Right forelimb (tissue), 1 donor: ENCODE data around the gene MTG2.

Experiments
- DNase-seq: peaks from one replicate; pipeline ENCODE4 v3.0.0-alpha.2; 2018

The MTG2 gene

DNA sequence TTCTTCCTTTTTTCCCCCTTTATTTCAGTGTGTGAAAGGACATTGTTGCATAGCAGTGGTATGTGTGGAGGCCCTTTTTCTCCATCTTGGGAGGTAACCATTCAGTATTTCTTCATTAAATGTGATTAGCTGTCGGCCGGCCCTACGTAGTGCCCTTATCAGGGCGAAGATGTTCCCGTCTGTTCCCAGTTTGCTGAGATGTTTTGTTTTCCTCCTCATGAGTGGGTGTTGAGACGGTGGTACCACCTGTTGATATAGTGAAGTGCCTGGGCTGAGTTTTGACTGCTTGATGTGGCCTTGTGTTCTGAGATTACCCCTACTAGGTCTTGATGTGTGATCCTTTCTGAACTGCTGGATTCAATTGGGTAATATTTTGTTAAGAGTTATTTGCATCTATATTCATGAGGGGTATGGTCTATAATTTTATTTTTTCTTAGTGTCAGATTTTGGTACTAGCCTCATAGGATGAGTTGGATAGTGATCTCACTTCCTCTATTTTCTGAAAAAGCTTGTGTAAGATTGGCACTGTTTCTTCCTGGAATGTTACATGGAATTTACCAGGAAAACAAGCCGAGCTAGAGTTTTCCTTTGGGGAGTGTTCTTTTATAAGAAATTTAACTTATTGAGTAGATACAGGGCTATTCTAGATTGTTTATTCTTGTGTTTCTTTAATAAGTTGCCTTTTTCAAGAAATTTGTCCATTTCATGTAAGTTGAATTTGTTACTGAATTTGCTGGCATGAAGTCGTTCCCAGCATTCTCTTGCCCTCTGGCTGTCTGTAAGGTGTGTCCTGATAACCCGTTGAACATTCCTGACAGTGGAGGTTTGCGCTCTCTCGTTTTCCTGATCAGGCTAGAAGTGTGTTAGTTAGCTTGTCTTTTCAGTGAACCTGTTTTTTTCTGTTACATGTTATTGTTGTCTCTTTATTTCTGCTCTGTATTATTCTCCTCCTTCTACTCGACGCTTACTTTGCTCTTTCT, 4.3 kb downstream of the MTG2 start:
- DNase-seq, result no peak

DNA sequence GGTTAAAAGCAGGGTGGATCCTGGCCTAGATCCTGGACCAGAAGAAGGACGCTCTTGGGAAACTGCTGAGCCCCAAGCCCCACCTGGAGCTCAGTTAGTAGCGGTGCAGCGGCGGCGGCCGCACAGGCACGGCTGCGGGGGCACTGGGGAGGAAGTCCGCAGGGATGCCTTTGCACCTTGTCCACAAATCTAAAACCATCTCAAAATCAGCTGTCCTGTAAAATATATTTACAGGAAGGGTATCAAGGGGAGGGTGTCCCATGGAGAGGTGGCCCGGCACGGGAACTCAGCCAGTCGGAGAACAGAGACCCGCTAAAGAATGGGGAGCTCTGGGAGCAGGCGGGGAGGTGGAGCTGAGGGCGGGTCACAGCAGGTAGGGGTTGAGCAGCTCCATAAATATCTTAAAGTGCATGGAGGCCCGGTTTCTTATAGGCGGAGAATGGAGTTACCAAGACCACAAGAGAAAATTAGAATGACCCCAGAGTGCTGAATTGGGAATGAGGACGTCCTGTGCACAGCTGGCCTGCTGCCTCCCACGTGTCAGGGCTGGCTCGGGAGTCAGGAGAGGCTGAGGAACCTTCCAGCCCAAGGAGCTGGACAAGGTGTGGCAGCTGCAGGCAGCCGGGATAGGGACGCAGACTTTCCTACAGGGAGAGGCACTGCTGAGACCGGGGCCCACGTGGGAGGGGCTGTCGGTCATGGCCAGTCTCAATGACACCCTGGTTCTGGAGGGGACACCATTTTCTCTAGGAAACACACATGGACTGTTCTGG, 8.0 kb downstream of the MTG2 start:
- DNase-seq, result no peak

DNA sequence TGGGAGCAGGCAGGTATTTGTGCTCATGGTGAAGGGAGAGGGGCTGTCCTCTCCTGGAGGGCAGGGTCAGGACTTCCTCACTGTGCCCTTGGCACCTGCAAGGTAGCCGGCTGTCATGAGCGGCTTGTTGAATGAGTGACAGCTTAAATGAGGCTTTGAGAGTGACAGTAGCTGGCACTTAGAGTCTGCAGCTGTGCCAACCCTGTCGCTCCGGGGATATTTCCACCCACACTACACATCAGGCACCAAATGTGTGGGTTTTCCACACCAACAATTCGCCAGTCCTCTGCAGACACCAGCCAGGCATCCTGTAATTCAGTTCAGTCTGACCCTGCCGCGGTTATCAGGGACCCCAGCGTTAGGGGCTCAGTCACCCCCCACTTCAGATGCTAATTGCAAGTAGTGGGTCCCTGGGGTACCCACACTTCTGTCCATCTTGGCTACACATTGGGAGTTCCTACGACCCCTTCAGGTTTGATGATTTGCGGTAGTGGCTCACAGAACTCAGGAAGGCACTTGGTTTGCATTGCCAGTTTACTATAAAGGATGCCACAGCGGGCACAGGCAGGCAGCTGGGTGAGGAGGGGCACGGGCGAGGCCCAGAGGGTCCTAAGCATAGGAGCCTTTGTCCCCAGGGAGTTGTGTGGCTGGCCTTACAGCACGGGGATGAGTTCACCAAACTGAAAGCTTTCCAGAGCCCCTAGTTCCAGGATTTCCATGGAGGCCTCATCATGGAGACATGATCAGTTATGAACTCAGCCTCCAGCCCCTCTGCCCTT, 9.1 kb downstream of the MTG2 start:
- DNase-seq, result no peak

DNA sequence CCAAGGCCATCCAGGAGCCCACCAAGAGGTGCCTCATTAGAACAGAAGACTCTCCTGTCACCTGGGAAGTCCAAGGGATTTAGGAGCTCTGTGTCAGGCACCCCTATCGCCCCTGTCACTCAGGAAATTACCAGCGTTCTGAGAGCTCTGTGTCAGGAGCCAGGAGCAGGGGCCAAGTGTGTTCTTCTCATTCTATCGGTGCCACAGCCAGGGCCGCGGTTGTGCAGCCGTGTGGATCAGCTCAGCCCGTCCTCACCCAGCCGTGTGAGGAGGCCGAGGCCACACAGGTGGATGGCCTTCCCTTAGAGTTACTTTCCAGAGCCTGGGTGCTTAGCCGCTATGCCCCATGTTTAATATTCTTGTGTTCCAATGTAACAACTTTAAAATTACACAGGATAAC, 9.8 kb downstream of the MTG2 start:
- DNase-seq, result no peak

DNA sequence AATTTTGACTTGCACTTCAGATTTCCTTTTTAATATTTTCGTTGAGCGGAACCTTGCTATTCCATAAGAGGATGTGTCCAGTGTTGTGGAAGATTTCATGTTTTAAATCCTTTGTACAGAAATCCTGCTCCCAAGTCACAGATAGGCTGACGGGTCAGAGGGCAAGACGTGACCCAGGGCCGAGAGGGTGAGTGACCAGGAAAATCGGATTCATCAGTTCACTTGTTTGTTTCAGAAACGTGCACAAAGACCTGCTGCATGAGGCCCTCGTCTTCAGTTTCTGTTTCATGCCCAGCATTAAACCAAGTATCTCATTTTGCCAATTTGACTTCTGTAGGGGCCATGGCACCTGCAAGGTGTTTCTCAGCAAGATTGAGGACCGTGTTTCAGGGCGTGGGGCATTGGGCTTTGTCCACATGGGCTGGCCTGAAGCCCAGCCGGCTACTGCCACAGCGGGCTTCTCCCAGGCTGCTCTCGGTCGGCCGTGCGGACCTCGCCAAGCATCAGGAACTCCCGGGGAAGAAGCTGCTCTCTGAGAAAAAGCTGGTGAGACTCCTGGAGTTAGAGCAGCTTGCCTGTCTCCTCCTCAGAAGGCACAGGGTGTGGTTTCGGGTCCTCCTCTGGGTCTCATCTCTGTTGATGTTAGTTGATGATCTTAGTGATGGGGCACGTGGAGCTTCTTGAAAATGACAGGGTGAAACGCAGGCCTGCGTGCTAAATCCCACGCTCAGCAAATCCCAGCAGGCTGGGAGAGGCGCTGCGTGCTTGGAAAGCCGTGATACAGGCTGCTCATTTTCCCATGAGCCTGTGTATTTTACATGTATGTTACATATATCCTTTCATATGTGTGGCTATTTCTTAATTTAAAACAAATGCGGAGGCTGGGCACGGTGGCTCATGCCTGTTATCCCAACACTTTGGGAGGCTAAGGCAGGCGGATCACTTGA, 10.5 kb downstream of the MTG2 start:
- no peak for DNase-seq

DNA sequence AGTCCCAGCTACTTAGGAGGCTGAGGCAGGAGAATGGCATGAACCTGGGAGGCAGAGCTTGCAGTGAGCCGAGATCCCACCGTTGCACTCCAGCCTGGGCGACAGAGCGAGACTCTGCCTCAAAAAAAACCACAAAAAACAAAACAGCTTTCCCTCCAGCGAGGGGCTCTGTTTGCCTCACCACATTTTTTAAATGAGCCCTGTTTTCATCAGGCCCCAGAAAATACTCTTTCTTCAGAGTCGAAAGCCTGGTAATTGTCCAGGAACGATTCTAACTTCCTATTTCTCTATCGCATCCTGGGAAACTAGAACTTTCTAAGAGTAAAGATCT, 12.2 kb downstream of the MTG2 start:
- DNase-seq, result no peak

DNA sequence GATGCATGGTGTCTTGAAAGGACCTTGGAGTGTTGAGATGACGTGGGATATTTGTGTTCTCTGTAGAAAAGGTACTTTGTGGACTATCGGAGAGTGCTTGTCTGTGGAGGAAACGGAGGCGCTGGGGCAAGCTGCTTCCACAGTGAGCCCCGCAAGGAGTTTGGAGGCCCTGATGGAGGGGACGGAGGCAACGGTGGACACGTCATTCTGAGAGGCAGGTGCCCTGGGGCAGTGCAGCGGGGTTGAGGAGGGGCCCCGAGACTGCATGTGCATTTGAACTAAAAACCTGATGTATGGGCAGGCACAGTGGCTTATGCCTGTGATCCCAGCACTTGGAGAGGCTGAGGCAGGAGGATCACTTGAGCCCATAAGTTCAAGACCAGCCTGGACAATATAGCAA, 12.9 kb downstream of the MTG2 start:
- DNase-seq, result no peak

DNA sequence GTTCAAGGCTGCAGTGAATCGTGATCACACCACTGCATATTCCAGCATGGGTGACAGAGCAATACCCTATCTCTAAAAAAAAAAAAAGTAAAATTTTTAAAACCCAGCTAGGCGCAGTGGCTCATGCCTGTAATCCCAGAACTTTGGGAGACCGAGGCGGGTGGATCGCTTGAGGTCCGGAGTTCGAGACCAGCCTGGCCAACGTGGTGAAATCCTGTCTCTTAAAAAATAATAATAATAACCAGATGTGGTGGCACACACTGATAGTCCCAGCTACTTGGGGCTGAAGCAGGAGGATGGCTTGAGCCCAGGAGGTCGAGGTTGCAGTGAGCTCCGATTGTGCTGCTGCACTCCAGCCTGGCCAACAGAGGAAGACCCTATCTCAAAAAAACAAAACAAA, 13.5 kb downstream of the MTG2 start:
- no peak for DNase-seq

DNA sequence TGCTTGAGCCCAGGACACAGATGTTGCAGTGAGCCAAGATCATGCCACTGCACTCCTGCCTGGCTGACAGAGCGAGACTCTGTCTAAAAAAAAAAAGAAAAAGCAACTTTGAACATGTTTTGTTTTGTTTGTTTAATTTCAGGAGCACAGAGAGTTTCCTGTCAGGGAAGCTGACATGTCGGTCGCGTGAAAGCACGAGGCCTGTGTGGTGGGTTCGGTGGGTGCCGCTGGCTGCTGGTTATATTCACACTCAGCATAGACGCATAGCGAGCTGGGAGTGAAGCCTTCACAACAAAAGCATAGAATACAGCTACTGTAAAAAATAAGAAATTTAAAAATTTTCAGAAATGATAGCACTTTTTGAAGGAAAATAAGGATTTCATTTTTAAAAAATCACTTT, 14.5 kb downstream of the MTG2 start:
- DNase-seq, result peak; percentile 2

DNA sequence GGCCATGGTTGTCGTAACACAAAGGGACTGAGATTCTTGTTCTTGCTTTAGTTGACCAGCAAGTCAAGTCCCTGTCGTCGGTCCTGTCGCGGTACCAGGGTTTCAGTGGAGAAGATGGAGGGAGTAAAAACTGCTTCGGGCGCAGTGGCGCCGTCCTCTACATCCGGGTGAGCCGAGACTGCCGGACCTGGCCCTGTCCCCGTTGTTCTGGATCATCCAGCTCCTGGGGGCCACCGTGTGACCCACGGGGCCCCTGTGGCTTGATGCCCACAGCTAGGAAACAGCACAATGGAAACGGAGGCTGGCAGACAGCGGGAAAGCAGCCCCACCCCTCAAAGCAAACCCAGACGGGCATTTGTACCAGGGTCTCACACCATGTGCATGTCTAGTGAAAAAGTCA, 15.0 kb downstream of the MTG2 start:
- peak; percentile 20 for DNase-seq

DNA sequence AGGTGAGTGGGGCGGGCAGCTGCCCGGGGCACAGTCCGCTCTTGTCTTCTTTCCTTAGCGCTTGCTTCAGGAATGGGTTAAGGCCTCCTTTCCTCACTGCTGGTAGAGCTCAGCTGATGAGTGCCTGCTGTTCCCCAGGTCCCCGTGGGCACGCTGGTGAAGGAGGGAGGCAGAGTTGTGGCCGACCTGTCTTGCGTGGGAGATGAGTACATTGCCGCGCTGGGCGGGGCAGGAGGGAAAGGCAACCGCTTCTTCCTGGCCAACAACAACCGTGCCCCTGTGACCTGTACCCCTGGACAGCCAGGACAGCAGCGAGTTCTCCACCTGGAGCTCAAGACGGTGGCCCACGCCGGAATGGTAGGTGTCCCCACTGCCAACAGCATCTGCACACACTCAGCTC, 15.7 kb downstream of the MTG2 start:
- DNase-seq, result no peak

DNA sequence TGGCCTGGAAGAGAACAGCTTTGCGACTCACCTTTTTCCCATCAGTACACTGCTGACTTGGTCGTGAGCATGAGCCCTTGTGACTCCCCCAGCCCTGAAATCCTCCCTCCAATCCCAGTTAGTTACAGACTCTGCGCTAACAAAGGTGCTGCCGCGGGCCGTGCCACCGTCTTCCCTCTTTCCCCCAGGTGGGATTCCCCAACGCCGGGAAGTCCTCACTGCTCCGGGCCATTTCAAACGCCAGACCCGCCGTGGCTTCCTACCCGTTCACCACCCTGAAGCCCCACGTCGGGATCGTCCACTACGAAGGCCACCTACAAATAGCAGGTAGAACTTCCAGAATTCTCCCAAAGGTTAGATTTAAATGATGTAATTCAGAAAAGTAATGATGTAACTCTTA, 16.1 kb downstream of the MTG2 start:
- peak; percentile 33 for DNase-seq

DNA sequence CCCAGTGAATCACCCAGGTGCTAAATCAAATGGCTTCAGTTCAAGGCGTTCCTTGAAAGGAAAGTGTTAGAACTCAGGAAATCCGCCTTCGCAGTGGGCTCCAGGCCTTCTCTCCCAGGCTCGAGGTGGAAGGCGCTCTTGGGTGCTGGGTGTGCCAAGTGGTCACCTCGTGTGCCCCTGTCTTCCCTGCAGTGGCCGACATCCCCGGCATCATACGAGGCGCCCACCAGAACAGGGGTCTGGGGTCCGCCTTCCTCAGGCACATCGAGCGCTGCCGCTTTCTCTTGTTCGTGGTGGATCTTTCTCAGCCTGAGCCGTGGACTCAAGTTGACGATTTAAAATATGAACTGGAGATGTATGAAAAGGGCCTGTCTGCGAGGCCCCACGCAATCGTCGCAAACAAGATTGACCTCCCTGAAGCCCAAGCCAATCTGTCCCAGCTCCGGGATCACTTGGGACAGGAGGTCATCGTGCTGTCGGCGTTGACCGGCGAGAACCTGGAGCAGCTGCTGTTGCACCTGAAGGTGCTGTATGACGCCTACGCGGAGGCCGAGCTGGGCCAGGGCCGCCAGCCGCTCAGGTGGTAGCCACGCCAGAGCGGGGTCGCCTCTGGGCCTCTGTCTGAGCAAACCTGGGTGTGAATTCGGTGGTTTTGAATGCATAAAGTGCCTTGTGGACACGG, 17.8 kb downstream of the MTG2 start:
- peak; percentile 21 for DNase-seq

DNA sequence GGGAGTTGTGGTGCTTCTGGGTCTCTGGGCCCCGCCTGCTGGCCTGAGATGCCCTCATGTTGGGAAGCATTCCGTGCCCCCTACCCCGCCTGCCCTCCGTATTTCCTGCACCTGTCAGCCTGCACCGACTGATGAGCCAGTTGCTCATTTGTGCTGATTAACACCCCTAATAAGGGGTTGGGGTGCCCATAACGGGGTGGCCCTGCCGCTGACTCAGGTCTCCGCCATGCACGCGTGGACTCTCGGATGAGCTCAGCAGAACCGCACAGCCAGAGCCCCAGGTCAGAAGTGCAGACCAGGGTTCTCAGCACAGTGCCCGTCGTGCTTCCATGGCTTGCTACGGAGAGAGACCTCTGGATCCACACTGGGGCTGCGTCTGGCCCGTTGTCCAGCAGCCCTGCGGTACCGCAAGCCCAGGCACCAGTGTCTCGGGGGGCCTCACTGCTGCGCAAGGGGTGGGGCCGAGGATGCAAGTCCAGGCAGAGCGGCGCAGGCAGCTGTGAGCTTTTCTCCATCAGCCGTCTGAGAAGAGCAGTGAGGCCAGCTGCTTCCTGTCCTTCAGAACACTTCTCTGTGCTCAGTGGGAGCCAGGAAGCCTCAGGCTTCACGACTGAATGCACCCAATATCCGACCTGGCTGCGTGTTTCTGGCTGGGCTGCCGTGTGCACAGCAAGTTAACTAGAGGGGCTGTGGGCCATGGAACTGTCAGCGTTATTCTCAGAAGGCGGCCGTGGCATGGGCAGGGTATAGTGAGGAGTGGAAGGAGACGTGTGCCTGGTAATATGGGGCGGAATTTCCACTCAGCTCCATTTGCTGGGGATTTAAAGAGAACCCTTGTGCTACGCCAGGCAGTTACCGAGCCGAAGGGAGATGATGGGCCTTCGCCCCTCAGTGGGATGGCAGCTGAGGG, 18.6 kb downstream of the MTG2 start:
- no peak for DNase-seq

DNA sequence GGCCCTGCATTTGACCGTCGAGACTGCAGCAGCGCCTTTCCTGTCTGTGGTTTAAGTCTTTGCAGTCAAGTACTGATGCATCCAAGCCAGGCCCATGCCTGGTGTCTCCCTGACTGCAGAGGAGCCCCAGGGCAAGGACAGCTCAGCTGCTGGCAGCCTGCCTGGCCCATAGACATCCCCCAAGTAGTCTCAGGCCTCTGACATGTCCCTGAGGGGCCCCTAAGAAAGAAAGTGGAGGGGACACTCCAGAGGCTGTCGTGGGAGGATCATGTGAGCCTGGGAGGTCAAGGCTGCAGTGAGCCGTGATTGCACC, 19.2 kb downstream of the MTG2 start:
- DNase-seq, result peak; percentile 24

DNA sequence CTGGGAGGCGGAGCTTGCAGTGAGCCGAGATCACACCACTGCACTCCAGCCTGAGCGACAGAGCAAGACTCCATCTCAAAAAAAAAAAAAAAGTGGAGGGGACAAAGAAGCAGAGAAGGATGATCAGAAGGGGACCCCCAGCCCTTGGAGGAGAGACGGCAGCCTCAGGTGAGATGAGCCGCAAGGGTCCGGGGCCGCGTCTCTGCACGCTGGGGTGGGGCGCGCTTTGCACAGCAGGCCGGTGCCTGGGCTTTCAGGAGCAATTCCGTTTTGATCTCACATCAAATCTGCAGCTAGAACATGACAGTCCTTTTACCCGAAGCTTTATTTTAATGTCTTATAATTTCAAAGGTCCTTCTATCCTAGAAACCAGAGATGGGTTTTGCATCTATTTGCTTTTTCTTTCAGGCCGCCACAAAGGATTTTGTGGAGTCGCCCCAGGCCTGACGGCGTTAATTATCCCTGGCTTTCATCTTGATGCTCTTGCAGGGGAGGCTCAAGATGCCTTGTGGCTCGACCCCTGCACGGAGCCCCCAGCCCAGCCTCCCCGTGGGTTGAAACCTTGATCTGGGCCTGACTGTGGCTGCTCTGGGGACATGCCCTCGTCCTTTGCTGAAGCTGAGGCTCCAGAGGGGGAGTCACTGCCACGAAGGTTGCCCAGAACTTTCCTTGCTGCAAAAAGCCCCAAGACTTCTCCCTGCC, 20.0 kb downstream of the MTG2 start:
- peak; percentile 27 for DNase-seq

DNA sequence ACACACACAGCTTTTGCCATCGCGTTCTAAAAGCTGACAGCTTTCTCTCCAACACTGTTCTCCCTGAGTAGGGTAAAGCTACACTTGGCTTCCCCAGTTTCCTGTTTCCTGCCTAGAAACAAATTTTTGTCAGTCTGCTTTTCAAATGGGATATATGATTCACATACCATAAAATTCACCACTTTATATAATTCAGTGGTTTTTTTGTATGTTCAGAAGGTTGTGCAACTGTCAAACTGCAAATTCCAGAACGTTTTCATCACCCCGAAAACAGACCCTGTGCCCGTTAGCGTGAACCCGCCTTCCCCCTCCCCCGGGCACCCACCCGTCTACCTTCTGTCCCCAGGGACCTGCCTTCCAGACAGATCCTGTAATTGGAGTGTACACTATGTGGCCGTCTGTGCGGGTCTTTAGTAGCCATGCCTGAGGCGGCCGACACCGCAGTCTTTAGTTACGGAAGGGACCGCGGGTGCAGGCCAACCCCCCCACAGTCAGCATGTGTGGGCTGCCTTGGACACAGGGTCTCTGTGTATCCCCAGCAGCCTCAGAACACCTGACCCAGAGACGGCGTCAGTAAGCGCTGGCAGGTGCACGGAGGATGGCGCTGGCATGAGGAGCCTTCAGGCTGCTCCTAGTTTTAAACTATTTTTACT, 20.7 kb downstream of the MTG2 start:
- DNase-seq, result peak; percentile 38

DNA sequence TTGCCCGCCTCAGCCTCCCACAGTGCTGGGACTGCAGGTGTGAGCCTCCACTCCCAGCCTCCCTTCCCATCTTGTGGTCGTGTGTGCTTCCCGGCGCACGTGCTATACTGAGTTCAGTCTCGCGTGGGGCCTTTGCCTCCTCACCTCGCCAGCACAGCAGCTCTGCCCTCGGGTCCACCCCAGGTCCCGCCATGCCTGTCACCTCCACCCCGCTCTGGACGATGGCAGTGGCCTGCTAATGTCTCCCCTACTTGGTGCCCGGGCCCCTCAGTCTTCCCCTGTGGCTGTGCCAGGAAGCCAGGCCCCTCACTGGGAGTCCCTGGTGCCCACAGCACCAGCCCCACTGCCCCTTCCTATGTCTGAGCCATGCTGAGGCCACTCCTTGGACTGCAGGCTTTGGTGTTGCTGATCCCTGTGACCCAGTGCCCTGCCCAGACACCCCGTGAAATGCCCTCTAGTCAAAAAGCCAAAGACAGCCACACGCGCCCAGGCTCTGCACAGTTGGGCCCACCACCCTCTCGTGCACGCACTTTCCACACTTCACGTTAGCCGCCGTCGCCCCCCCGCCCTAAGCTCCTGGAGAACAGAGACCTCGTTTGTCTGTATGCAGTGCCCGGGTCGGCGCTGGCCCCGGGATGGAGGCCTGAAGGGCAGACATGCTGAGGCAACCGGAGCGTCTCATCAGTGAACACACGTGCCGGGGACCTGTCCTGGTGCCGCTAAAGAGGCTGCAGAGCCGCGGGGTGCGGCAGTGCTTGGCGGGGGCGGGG, 23.0 kb downstream of the MTG2 start:
- peak; percentile 28 for DNase-seq

DNA sequence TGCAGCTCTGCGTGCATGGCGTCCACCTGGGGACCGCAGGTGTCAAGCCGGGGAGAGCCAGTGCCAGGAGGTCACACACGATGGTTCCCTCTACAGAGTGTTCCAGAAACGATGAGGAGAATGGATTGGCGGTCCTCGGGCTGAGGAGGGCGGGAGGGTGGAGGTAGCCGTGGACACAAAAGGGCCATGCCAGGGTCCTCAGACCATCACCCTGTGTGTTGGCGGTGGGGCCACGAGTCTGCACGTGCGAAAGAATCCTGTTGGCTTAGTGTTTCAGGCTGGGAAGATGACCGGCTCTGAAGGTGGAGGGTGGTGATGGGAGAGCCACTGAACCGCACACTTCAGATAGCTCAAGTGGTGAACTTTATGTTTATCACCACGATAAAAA, 23.6 kb downstream of the MTG2 start:
- no peak for DNase-seq
